Suprapubic skin (tissue), 4 donors: ENCODE measurements around the gene HOXB6. TPM values are rescaled to one million over a fixed set of nuclear protein-coding genes. Genes with fewer than 3 reads are reported as not detected.

Experiments used
- DNase-seq, 2 donors: peaks; one replicate each; pipeline ENCODE4 v3.0.0-alpha.2; 2019; ENCODE audit warnings: low spot score in 2 of 2
- H3K27ac ChIP-seq: fragments of 200-600 bp; sonication (generic); one replicate; pipeline ENCODE4 v1.5.1; 2019
- H3K27me3 ChIP-seq: fragments of 200-600 bp; sonication (generic); one replicate; pipeline ENCODE4 v1.5.1; 2019
- H3K36me3 ChIP-seq: fragments of 200-600 bp; sonication (generic); one replicate; pipeline ENCODE4 v1.5.1; 2019
- H3K4me1 ChIP-seq: fragments of 200-600 bp; sonication (generic); one replicate; pipeline ENCODE4 v1.5.1; 2019
- H3K4me3 ChIP-seq: fragments of 200-600 bp; sonication (generic); one replicate; pipeline ENCODE4 v1.5.1; 2019; ENCODE audit warnings: mild to moderate bottlenecking
- H3K9me3 ChIP-seq: fragments of 200-600 bp; sonication (generic); one replicate; pipeline ENCODE4 v1.5.1; 2019
- CTCF ChIP-seq, 2 donors: fragments of 200-600 bp in 1 of 2; fragments of 450-650 bp in 1 of 2; sonication (generic) in 1 of 2; IDR thresholded peaks; one replicate each; pipeline ENCODE4 v1.5.1; 2016 to 2019; ENCODE audit warnings: antibody characterized with exemption in 2 of 2, mild to moderate bottlenecking in 1 of 2, moderate library complexity in 1 of 2
- EP300 ChIP-seq: sonication (generic); formaldehyde crosslinking; IDR thresholded peaks from one replicate; pipeline ENCODE4 v1.6.1; 2017; ENCODE audit warnings: antibody characterized with exemption
- POLR2A ChIP-seq, 2 donors: fragments of 450-650 bp; IDR thresholded peaks; one replicate each; pipeline ENCODE4 v1.6.1; 2017; ENCODE audit warnings: antibody characterized with exemption in 2 of 2, mild to moderate bottlenecking in 2 of 2, moderate library complexity in 2 of 2
- POLR2AphosphoS5 ChIP-seq, 3 donors: sonication (generic); formaldehyde crosslinking; IDR thresholded peaks; one replicate each; pipeline ENCODE4 v1.6.1; 2017; ENCODE audit warnings: antibody characterized with exemption in 3 of 3
- WGBS: methylation state at CpG from one replicate; pipeline ENCODE4 v1.1.5; 2018; 5-methylcytosine and 5-hydroxymethylcytosine counted together
- total RNA-seq, 4 donors: library from RNA; depleted of rRNA; stranded (reverse); fragments of >200 nt; gene quantifications; one replicate each; pipeline ENCODE4 v1.1.0, GENCODE V29; 2016

Gene HOXB6
- total RNA-seq, 4 donors from 2014 or later = 0.39 to 4.5 (median 1.3) TPM; not detected in 1

DNA sequence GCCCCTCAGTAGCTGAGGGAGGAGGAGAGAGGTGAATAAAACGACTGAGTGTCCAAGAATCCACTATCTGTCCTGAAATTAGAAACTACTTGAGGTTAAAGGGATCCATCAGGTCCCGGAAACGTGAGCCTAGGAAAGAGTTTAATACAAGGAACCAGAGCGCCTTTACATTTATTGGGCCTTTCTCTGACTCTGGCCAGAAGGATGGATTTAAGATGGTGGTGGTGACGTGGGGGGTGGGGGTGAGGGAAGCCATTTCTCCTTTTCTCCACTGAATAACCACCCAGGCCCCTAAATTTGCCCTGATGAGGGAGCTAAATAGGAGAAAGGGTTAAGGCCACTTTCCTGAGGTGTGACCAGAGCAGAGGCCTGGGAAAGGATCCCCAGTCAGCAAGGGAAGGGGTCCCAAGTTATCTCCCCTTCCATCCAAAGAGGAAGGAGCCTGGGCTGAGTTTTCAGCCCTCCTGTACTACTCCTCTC lies 22.4 kb upstream of the HOXB6 start:
- Histone ChIP-seq H3K27ac (no peak overlapping the region), H3K36me3 (no peaks in the 10 kb centered on the region), H3K9me3 (no peaks in the 10 kb centered on the region), H3K27me3 (peaks cover 100% of the 10 kb centered on the region), H3K4me3 (no peak overlapping the region), H3K4me1 (peaks cover 25% of the 10 kb centered on the region)
- 40% methylated on average over 5 of the region's 5 CpGs for WGBS
- TF ChIP-seq EP300 = no peak
- TF ChIP-seq POLR2A (IDR thresholded peaks at IDR 0.05) = no peak
- TF ChIP-seq CTCF (IDR thresholded peaks at IDR 0.05) = no peak
- TF ChIP-seq POLR2AphosphoS5 (IDR thresholded peaks at IDR 0.05) = no peak
- DNase-seq = no peak

DNA sequence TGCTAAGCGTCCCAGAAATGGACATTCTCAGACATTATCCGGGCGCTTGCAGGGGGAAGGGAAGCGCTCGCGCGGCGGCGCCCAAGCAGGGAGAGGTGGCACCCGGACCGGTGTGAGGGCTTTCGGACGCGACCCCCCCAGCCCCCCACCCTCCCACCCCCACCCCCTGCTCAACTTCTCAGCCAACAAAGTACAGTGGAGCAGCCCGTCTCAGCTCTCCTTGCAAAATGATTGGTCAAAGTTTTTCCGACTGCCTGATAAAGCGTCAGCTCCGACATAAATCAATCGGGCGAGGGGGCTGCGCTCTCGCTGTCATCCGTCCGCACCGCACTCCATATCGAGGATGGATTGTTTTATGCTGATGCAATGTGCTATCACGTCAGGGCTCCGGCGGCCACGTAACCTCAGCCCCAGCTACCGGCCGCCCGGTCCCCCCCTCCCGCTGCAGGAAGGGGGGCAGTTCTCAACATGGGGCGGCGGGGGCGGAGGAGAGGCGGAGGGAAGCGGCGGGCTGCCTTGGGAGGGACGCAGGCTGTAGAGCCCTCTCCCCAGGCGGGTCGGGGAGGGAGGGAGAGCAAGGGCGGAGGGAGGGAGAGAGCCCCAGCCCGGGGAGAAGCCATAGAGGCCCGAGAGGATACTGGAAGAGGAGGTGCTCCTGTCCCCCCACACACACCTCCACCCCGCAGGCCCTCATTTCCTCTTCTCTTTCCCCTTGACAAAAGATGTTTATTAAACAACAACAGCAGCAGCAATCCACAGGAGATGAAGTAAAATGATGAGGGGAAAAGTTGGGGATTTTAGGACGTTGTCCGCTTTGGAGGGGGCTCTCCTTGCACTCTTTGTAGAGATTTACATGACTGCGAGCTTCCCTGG lies 21.7 kb upstream of the HOXB6 start, which contains the start of gene HOXB9:
Gene HOXB9, minus strand, starts transcription at position 114 of the 873 bp plus-strand sequence. Its CDS starts 89 bp downstream, at position 25.
- no peak for TF ChIP-seq EP300
- TF ChIP-seq POLR2A (IDR thresholded peaks at IDR 0.05) = no peak
- TF ChIP-seq CTCF (IDR thresholded peaks at IDR 0.05) = no peak
- no peak for TF ChIP-seq POLR2AphosphoS5 (IDR thresholded peaks at IDR 0.05)
- Histone ChIP-seq H3K9me3 (no peaks in the 10 kb centered on the region), H3K4me3 (peak within 1 kb of the TSS; percentile 53), H3K36me3 (no peaks in the 10 kb centered on the region), H3K27me3 (peaks cover 100% of the 10 kb centered on the region), H3K4me1 (peaks cover 25% of the 10 kb centered on the region), H3K27ac (no peak within 1 kb of the TSS)
- 6% methylated on average over 18 of the region's 50 CpGs for WGBS
- no peak for DNase-seq

- Histone ChIP-seq H3K9me3 (no peaks in the 10 kb centered on the region), H3K36me3 (no peaks in the 10 kb centered on the region), H3K4me3 (peak overlapping the region; percentile 53), H3K4me1 (peaks cover 25% of the 10 kb centered on the region), H3K27ac (no peak overlapping the region), H3K27me3 (peaks cover 100% of the 10 kb centered on the region)
- no peak for DNase-seq
- TF ChIP-seq POLR2AphosphoS5 (IDR thresholded peaks at IDR 0.05) (no peak), CTCF (IDR thresholded peaks at IDR 0.05) (no peak), POLR2A (IDR thresholded peaks at IDR 0.05) (no peak), EP300 (no peak)
- WGBS = under 1% methylated on average over 30 of the region's 69 CpGs
Observed at GRCh38 chr17:48625495-48626244, 20.9 kb upstream of the HOXB6 start.

DNA sequence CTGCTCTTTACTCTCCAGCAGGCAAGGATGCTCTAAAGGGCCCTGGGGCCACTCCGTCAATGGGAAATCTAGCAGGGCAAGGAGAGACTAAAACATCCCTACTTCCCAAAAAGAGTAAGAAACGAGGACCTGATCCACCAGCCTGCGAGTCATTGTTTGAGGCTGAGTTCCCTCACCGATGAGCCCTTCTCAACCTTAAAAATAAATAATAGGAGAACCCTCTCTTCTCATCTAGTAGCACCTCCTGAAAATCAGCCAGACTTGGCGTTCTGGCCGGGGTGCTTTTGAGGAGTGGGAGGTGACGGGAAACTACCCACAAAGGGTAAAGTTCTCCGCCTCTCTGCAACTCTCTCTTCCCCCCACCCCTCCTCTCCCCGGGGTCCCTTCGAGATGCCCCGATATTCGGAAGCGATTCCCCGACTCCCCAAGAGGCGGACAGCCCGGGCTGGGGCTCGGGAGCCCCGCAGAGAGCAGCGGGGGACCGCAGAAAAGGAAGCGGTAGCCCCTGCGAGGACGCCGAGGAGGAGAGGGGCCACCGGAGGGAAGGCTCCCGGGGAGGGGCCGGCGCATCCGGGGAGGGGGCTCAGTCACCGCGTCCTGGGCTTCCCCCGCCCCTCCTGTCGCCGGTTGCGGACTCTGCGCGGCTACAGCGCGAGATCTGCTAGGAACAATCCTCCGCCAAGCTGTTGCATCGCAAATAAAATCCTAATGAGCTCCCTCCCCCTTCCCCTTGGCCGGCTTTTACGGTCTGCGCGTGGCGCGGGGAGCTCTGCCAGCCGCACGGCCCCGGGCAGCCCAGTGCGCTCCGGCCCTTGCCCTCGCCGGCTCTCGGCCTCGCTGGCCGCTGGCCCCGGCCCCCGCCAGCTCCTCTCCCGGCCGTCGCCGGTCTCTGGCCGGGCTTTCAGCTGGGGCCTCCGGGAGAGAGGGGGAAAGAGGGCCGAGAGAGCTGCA lies 20.0 kb upstream of the HOXB6 start:
- Histone ChIP-seq H3K4me1 (peaks cover 25% of the 10 kb centered on the region), H3K36me3 (no peaks in the 10 kb centered on the region), H3K9me3 (no peaks in the 10 kb centered on the region), H3K27ac (no peak overlapping the region), H3K4me3 (peak overlapping the region; percentile 53), H3K27me3 (peaks cover 100% of the 10 kb centered on the region)
- no peak for TF ChIP-seq POLR2AphosphoS5 (IDR thresholded peaks at IDR 0.05)
- no peak for TF ChIP-seq POLR2A (IDR thresholded peaks at IDR 0.05)
- no peak for TF ChIP-seq EP300
- no peak for TF ChIP-seq CTCF (IDR thresholded peaks at IDR 0.05)
- 13% methylated on average over 14 of the region's 66 CpGs for whole genome bisulfite sequencing
- no peak for DNase-seq
